Cardiac fibroblast (primary cell): ENCODE results near the gene NF2.

Experiments
- DNase-seq, 2 donors: peaks; one replicate each; pipeline versions ENCODE4 v3.0.0 to v3.0.0-alpha.2; 2010; ENCODE audit warnings: low read depth in 2 of 2
- H3K4me3 ChIP-seq, 2 donors: replicated peaks in 1 of 2; 1 replicate in 1 of 2; 2 replicates in 1 of 2; pipeline ENCODE4 v1.5.1; 2011; ENCODE audit warnings: low read depth in 2 of 2, low read length in 2 of 2, mild to moderate bottlenecking in 2 of 2, moderate library complexity in 1 of 2
- TF ChIP-seq, protein P1 (sequence below): IDR thresholded peaks from one replicate; pipeline ENCODE4 v1.5.1; 2011; ENCODE audit warnings: low read depth, mild to moderate bottlenecking, low read length, inconsistent platforms

The NF2 gene

DNA sequence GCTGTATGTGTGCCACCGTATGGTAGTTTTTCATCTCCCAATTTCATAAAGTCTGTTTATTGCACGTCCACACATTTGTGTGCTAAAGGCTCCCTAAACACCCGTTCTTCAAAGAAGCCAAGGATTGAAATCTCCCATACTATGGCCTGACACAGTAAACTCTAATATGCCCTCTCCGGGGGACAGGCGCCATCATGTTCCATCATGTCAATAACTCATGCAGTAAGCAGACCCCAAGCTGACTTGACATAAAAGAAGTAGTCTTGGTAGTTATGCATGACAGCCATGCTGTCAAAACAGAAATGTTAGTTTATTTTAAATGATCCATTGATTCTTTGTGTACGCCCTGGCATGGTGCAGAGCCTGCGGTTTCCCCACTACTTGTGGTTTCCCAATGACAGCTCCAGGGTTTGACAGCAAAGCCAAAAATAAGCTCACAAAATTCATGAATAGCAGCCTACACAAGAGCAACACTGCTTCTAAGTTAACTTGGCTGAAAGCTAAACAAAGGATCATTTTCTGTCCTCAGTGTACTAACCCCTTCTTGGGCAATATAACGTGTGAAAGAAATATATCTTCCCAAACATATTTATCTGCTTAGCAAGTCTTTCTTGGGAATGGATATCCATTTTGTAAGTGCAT is 59.9 kb downstream of the NF2 start:
- TF ChIP-seq, protein P1, sequence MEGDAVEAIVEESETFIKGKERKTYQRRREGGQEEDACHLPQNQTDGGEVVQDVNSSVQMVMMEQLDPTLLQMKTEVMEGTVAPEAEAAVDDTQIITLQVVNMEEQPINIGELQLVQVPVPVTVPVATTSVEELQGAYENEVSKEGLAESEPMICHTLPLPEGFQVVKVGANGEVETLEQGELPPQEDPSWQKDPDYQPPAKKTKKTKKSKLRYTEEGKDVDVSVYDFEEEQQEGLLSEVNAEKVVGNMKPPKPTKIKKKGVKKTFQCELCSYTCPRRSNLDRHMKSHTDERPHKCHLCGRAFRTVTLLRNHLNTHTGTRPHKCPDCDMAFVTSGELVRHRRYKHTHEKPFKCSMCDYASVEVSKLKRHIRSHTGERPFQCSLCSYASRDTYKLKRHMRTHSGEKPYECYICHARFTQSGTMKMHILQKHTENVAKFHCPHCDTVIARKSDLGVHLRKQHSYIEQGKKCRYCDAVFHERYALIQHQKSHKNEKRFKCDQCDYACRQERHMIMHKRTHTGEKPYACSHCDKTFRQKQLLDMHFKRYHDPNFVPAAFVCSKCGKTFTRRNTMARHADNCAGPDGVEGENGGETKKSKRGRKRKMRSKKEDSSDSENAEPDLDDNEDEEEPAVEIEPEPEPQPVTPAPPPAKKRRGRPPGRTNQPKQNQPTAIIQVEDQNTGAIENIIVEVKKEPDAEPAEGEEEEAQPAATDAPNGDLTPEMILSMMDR, result no peak

DNA sequence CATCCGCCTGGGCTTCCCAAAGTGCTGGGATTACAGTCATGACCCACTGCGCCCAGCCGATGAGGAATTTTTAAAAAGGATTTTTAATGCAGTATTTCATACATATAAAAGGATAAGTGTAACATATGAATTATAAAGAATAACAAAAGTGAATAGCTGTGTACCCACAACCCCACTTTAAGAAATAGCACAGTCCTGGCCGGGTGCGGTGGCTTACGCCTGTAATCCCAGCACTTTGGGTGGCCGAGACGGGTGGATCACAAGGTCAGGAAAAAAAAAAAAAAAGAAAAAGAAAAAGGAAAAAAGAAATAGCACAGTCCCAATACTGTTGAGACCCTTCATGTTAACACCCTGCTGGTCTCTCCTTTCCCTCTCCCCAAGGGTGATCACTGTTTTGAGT is 62.1 kb downstream of the NF2 start:
- H3K4me3 ChIP-seq, result no peak overlapping the region
- TF ChIP-seq, protein P1, result no peak
- no peak for DNase-seq

More for the DNA sequence above, 59.9 kb downstream of the NF2 start:
- DNase-seq, result no peak
- H3K4me3 ChIP-seq, result no peak overlapping the region

DNA sequence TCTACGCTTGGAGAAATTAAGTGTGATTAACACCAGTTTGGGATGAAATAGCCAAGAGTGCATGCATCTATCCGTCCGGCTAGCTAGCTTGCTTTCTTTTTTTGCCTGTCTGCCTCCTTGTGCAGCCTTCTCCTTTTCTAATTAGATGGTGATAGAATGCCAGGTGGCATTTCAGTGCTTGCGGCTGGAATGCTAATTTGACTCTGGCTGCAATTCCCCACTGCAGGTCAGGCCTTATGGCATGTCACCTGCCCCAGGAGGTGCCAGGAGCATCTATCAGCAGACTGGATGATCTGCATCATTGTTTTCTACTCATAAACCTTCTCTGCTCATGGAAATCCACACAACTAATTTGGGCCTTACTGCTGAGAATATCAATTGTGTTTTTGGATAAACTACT is 65.2 kb downstream of the NF2 start:
- H3K4me3 ChIP-seq, result no peak overlapping the region
- no peak for DNase-seq
- TF ChIP-seq, protein P1, result no peak

DNA sequence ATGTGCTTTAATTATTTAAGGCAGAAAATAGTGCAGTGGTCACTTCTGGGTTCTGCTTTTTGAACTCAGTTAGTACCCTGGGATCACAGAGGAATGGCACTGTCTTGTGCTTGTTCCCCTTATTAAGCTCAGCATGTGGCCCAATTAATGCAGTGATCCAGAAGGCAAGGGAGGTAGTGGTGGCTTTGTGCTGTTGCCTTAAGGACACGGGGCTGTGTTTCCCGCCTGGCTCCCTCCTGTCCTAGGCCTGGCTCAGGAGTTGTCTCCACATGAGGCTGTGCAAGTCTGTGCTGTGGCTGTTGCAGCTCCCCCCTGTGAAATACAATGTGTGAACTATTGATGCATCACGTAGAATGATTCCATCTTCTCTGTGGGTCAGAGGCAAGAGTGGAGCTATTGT is 67.2 kb downstream of the NF2 start:
- no peak for DNase-seq
- TF ChIP-seq, protein P1, result no peak
- no peak overlapping the region for H3K4me3 ChIP-seq

DNA sequence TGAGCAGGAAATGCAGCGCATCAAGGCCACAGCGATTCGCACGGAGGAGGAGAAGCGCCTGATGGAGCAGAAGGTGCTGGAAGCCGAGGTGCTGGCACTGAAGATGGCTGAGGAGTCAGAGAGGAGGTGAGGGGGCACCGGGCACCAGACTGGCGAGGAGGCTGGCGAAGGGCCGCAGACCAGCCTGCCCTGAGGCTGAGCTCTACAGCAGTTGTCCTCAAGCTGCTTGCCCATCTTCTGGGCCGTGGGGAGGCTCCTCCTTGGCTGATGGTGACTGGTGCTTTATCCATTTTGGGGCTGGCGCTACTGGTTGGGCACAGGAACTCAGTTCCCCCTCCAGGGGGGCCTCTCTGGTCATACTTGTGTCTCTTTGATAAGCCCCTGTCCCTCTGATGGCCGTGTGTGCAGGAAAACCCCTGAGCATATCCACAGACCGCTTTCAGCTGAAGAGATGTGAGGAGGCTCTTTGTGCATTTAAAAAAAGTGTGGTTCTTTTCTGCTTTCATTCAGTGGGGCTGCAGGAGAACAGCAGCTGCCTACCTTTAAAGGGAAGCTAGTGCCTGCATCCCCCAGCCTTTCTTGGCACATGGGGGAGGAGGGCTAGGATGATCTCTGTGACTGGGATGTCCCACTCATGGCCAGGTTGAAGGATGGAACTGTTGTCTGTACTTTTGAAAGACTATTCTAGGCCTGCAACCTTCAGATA is 70.1 kb downstream of the NF2 start:
- TF ChIP-seq, protein P1, result no peak
- H3K4me3 ChIP-seq, result no peak overlapping the region
- no peak for DNase-seq

DNA sequence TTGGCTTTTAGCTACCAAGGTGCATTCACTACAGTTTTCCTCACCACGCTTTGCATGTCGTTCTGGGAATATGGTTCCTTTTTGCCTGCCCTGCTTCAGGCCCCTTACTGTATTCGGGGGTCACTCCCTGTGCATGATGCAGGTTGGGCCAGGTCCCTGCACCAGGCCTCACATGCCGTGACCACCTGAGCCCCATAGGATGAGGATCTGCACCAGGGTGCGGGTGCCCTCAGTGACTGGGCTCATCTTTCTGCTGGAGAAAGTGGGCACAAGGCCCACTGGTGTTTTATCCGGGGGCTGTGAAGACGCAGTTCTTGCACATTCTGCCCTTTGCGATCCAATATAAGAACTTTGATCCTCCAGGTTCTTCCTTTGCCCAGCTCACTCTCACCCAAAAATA is 70.7 kb downstream of the NF2 start:
- no peak overlapping the region for H3K4me3 ChIP-seq
- DNase-seq, result no peak
- TF ChIP-seq, protein P1, result no peak
